IMR-90 (cell line): ENCODE results near the gene ELOB. TPM values are rescaled to one million over a fixed set of nuclear protein-coding genes. Genes with fewer than 3 reads are reported as not detected.

ENCODE experiments used
- ATAC-seq: fragments of 200-7000 bp; cut with Tn5 transposase; 2 replicates; pipeline ENCODE4 v1.9.1; 2020; ENCODE audit warnings: low read depth, mild to moderate bottlenecking, moderate library complexity
- BruUV-seq: library from RNA; stranded (reverse); fragments of 400-500 nt; replicated peaks from 2 replicates; lab custom pipeline; 2021; lab: Mats Ljungman, UMichigan
- CTCF ChIA-PET: fragments of 300-600 bp; formaldehyde crosslinking; extraction: SDS; loops from one replicate; lab custom pipeline; 2021; ENCODE audit warnings: antibody characterized with exemption; lab: Yijun Ruan, JAX
- POLR2A ChIA-PET: fragments of 300-600 bp; sonication (Branson Sonifier 250); formaldehyde crosslinking; loops from one replicate; lab custom pipeline; 2022; ENCODE audit warnings: antibody characterized with exemption; ENCODE audit not compliant: unreplicated experiment; lab: Charles Lee
- DNase-seq: peaks from one replicate; pipeline ENCODE4 v3.0.0; 2013
- H2AFZ ChIP-seq: replicated peaks from 2 replicates; pipeline ENCODE3; 2013; ENCODE audit warnings: low read length, mild to moderate bottlenecking; ENCODE audit not compliant: poor library complexity
- H2AK5ac ChIP-seq: 2 replicates; pipeline ENCODE4 v1.6.1; 2013; ENCODE audit warnings: low read depth, low read length, inconsistent platforms
- H2AK9ac ChIP-seq: replicated peaks from 2 replicates; pipeline ENCODE3; 2013; ENCODE audit warnings: mild to moderate bottlenecking, low read depth, low read length, moderate library complexity; ENCODE audit not compliant: poor library complexity
- H2BK120ac ChIP-seq: 2 replicates; pipeline ENCODE4 v1.6.1; 2013; ENCODE audit warnings: low read depth, low read length, inconsistent platforms
- H2BK15ac ChIP-seq: 3 replicates; pipeline ENCODE4 v1.6.1; 2013; ENCODE audit warnings: low read depth, low read length, inconsistent platforms
- H2BK20ac ChIP-seq: 2 replicates; pipeline ENCODE4 v1.6.1; 2013; ENCODE audit warnings: low read depth, mild to moderate bottlenecking, inconsistent platforms, low read length, moderate library complexity
- H2BK5ac ChIP-seq: 2 replicates; pipeline ENCODE4 v1.6.1; 2013; ENCODE audit warnings: mild to moderate bottlenecking, low read depth, low read length, inconsistent platforms; ENCODE audit not compliant: poor library complexity, severe bottlenecking
- H3K14ac ChIP-seq: replicated peaks from 2 replicates; pipeline ENCODE4 v1.6.1; 2013; ENCODE audit warnings: low read depth, low read length, inconsistent platforms
- H3K18ac ChIP-seq: 2 replicates; pipeline ENCODE4 v1.6.1; 2013; ENCODE audit warnings: low read depth, low read length, control low read depth
- H3K23ac ChIP-seq: 2 replicates; pipeline ENCODE4 v1.6.1; 2013; ENCODE audit warnings: low read depth, low read length, inconsistent platforms
- H3K27ac ChIP-seq: 2 replicates; pipeline ENCODE4 v1.5.1; 2013; ENCODE audit warnings: mild to moderate bottlenecking, control low read depth, low read length; ENCODE audit not compliant: insufficient read depth
- H3K27me3 ChIP-seq: 2 replicates; pipeline ENCODE4 v1.6.1; 2013; ENCODE audit warnings: low read length; ENCODE audit not compliant: control insufficient read depth, insufficient read depth
- H3K36me3 ChIP-seq: 2 replicates; pipeline ENCODE4 v1.6.1; 2013; ENCODE audit warnings: low read length, mixed read lengths; ENCODE audit not compliant: control insufficient read depth, insufficient read depth
- H3K4ac ChIP-seq: 2 replicates; pipeline ENCODE4 v1.6.1; 2013; ENCODE audit warnings: low read depth, low read length, inconsistent platforms
- H3K4me1 ChIP-seq: 2 replicates; pipeline ENCODE4 v1.6.1; 2013; ENCODE audit warnings: low read length, mixed read lengths; ENCODE audit not compliant: control insufficient read depth, insufficient read depth
- H3K4me2 ChIP-seq: 2 replicates; pipeline ENCODE4 v1.6.1; 2013; ENCODE audit warnings: low read depth, mild to moderate bottlenecking, control low read depth, low read length, moderate library complexity
- H3K4me3 ChIP-seq: 2 replicates; pipeline ENCODE4 v1.5.1; 2013; ENCODE audit warnings: low read depth, mild to moderate bottlenecking, control low read depth, low read length, moderate library complexity; ENCODE audit not compliant: insufficient read depth
- H3K56ac ChIP-seq: 2 replicates; pipeline ENCODE4 v1.6.1; 2013; ENCODE audit warnings: low read length, inconsistent platforms; ENCODE audit not compliant: insufficient read depth; ENCODE audit errors: extremely low read depth
- H3K79me1 ChIP-seq, 2 experiments: 2 replicates each; pipeline ENCODE4 v1.6.1; 2013; ENCODE audit warnings: low read length in 2 of 2, inconsistent platforms in 1 of 2, low read depth in 1 of 2
- H3K9ac ChIP-seq: 2 replicates; pipeline ENCODE4 v1.6.1; 2013; ENCODE audit warnings: low read depth, low read length, control low read depth
- H3K9me1 ChIP-seq: 2 replicates; pipeline ENCODE4 v1.6.1; 2013; ENCODE audit warnings: low read length, inconsistent platforms; ENCODE audit not compliant: insufficient read depth
- H3K9me3 ChIP-seq: 2 replicates; pipeline ENCODE4 v1.6.1; 2013; ENCODE audit warnings: low read length; ENCODE audit not compliant: control insufficient read depth, insufficient read depth
- H4K20me1 ChIP-seq: 2 replicates; pipeline ENCODE4 v1.6.1; 2013; ENCODE audit warnings: low read length, inconsistent platforms; ENCODE audit not compliant: insufficient read depth
- H4K5ac ChIP-seq: 2 replicates; pipeline ENCODE4 v1.6.1; 2013; ENCODE audit warnings: mild to moderate bottlenecking, low read depth, low read length, control low read depth
- H4K8ac ChIP-seq, 2 experiments: 2 replicates each; pipeline ENCODE4 v1.6.1; 2013; ENCODE audit warnings: low read depth in 2 of 2, low read length in 2 of 2, control low read depth in 1 of 2, inconsistent platforms in 1 of 2
- H4K91ac ChIP-seq: 2 replicates; pipeline ENCODE4 v1.6.1; 2013; ENCODE audit warnings: low read depth, low read length, inconsistent platforms; ENCODE audit not compliant: insufficient read depth
- BHLHE40 ChIP-seq: fragments of 150-350 bp; IDR thresholded peaks from 2 replicates; pipeline ENCODE4 v1.6.1; 2016; ENCODE audit warnings: mild to moderate bottlenecking, low read depth, low read length
- CEBPB ChIP-seq: IDR thresholded peaks from 2 replicates; pipeline ENCODE4 v1.6.1; 2012; ENCODE audit warnings: low read depth, low read length, improper control_type of control experiment
- CHD1 ChIP-seq: IDR thresholded peaks from 2 replicates; pipeline ENCODE4 v1.6.1; 2012; ENCODE audit warnings: low read depth, low read length, improper control_type of control experiment
- FOS ChIP-seq: fragments of 150-350 bp; IDR thresholded peaks from 2 replicates; pipeline ENCODE4 v1.6.1; 2016; ENCODE audit warnings: low read depth, low read length
- MAFK ChIP-seq: IDR thresholded peaks from 2 replicates; pipeline ENCODE4 v1.6.1; 2012; ENCODE audit warnings: low read depth, low read length, improper control_type of control experiment
- MAZ ChIP-seq: IDR thresholded peaks from 2 replicates; pipeline ENCODE4 v1.6.1; 2012; ENCODE audit warnings: low read depth, mild to moderate bottlenecking, low read length, improper control_type of control experiment, moderate library complexity, borderline replicate concordance
- MXI1 ChIP-seq: IDR thresholded peaks from 2 replicates; pipeline ENCODE4 v1.6.1; 2012; ENCODE audit warnings: low read depth, mild to moderate bottlenecking, low read length, moderate library complexity, borderline replicate concordance
- NFE2L2 ChIP-seq: fragments of 150-350 bp; IDR thresholded peaks from 2 replicates; pipeline ENCODE4 v1.6.1; 2016; ENCODE audit warnings: low read depth, mild to moderate bottlenecking, low read length
- POLR2A ChIP-seq: IDR thresholded peaks from 2 replicates; pipeline ENCODE4 v1.6.1; 2012; ENCODE audit warnings: mild to moderate bottlenecking, low read depth, low read length
- RAD21 ChIP-seq: IDR thresholded peaks from 2 replicates; pipeline ENCODE4 v1.6.1; 2012; ENCODE audit warnings: low read length, improper control_type of control experiment
- RCOR1 ChIP-seq: IDR thresholded peaks from 2 replicates; pipeline ENCODE4 v1.6.1; 2012; ENCODE audit warnings: mild to moderate bottlenecking, low read length, improper control_type of control experiment; ENCODE audit not compliant: insufficient replicate concordance
- RFX5 ChIP-seq: IDR thresholded peaks from 2 replicates; pipeline ENCODE4 v1.8.0; 2012; ENCODE audit warnings: low read depth, mild to moderate bottlenecking, low read length, moderate library complexity
- SMC3 ChIP-seq: fragments of 150-350 bp; IDR thresholded peaks from 2 replicates; pipeline ENCODE4 v1.6.1; 2016; ENCODE audit warnings: low read depth, mild to moderate bottlenecking, antibody characterized with exemption, low read length, moderate library complexity
- WGBS, 2 experiments: methylation state at CpG; one replicate each; pipeline versions ENCODE4 v1.1.5 to v1.1.7; 2013; ENCODE audit warnings: missing lambda C conversion rate in 2 of 2; ENCODE audit not compliant: insufficient read length in 1 of 2; ENCODE audit errors: extremely low coverage in 2 of 2; 5-methylcytosine and 5-hydroxymethylcytosine counted together
- dilution Hi-C: fragments of 300-500 bp; cut with HindIII; formaldehyde crosslinking; loops from one replicate; pipeline ENCODE4 v1.14.3; 2018; ENCODE audit warnings: low sequenced_read_pairs; ENCODE audit not compliant: unreplicated experiment
- in situ Hi-C: fragments of 300-500 bp; cut with MboI; formaldehyde crosslinking; loops from 3 replicates; pipeline ENCODE4 v1.14.3; 2019; ENCODE audit warnings: low sequenced_read_pairs, inconsistent platforms, mixed read lengths
- intact Hi-C: fragments of 100-400 bp; cut with micrococcal nuclease; formaldehyde crosslinking; loops from 2 replicates; pipeline ENCODE4 v1.10.0; 2022
- polyA plus RNA-seq, 3 experiments: library from polyadenylated mRNA; depleted of rRNA; stranded (reverse); fragments of >200 nt; gene quantifications; 2 replicates each; pipeline ENCODE4 v1.2.3, GENCODE V29; 2012; ENCODE audit warnings: low replicate concordance in 1 of 3
- total RNA-seq: library from RNA; depleted of rRNA; stranded (reverse); fragments of >200 nt; gene quantifications from 2 replicates; pipeline ENCODE4 v1.2.3, GENCODE V29; 2012
- TF ChIP-seq, protein P1 (sequence below): fragments of 150-350 bp; IDR thresholded peaks from 2 replicates; pipeline ENCODE4 v1.6.1; 2016; ENCODE audit warnings: low read depth, mild to moderate bottlenecking, low read length, moderate library complexity, borderline replicate concordance
- TF ChIP-seq, protein P2 (sequence below): conservative IDR thresholded peaks from 2 replicates; pipeline ENCODE4 v1.5.1; 2012; ENCODE audit warnings: mild to moderate bottlenecking, low read depth, low read length, improper control_type of control experiment
- TF ChIP-seq, protein P3 (sequence below): fragments of 150-350 bp; IDR thresholded peaks from 2 replicates; pipeline ENCODE4 v1.6.1; 2017; ENCODE audit warnings: mild to moderate bottlenecking, antibody characterized with exemption, low read length, low read depth

Gene ELOB
- total and polyA plus RNA-seq, 2 of the 4 experiments (the other 2 are of a cell fraction), result 442 to 5,859 TPM

DNA sequence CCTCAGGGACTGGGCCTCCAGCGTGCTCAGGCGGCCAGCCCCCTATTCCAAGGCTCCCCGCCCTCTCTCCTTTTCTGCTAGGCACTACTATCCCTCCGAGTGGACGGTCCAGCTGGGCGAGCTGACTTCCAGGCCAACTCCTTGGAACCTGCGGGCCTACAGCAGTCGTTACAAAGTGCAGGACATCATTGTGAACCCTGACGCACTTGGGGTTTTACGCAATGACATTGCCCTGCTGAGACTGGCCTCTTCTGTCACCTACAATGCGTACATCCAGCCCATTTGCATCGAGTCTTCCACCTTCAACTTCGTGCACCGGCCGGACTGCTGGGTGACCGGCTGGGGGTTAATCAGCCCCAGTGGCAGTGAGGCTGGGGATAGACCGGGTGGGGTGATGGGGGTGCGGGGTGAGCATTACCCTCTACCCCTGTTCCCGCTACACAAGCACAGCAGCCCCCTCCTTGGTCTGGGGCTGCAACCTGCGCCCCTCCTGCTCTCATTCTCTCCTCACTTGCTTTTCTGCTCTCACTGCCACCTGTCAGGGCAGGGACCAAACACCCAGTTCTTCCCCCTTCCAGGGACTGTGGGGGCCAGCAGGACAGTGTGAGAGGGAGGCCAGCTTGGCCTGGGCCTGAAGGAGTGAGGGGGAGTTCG is 22.3 kb upstream of the ELOB start:
- H3K36me3 ChIP-seq, result no peaks in the 10 kb centered on the region
- H3K4ac ChIP-seq, result no peak overlapping the region
- no peak overlapping the region for H3K9ac ChIP-seq
- dilution Hi-C loops, result no loop called here
- no peaks in the 10 kb centered on the region for H3K4me1 ChIP-seq
- H3K27me3 ChIP-seq, result peaks cover 13% of the 10 kb centered on the region
- no peak overlapping the region for H2AK5ac ChIP-seq
- H4K8ac ChIP-seq, result no peak overlapping the region
- H3K56ac ChIP-seq, result no peak overlapping the region
- peaks cover 6% of the 10 kb centered on the region for H3K9me3 ChIP-seq
- H3K14ac ChIP-seq, result no peak overlapping the region
- no peaks in the 10 kb centered on the region for H3K79me1 ChIP-seq
- ATAC-seq, result no peak
- ChIA-PET POLR2A (no interaction called here), CTCF (interaction anchor here (0.5 kb wide), 1 partner anchor 232 kb away, joined by 4 read pairs; no protein-coding TSS in a partner anchor)
- H2AFZ ChIP-seq, result no peak overlapping the region
- in situ Hi-C loops, result no loop called here
- H3K9me1 ChIP-seq, result no peaks in the 10 kb centered on the region
- H3K18ac ChIP-seq, result no peak overlapping the region
- no peak overlapping the region for H4K91ac ChIP-seq
- WGBS, 2 experiments, result 81% methylated on average over 10 of the region's 21 CpGs; no CpG with 5 or more reads in 1 of the 2 experiments
- H3K4me3 ChIP-seq, result no peak overlapping the region
- H2BK20ac ChIP-seq, result no peak overlapping the region
- H2BK120ac ChIP-seq, result no peak overlapping the region
- intact Hi-C loops, result no loop called here
- no peak overlapping the region for H2BK15ac ChIP-seq
- no peak overlapping the region for H2BK5ac ChIP-seq
- BruUV-seq, result no TSS peak
- no peak overlapping the region for H3K4me2 ChIP-seq
- H4K20me1 ChIP-seq, result no peaks in the 10 kb centered on the region
- H2AK9ac ChIP-seq, result no peak overlapping the region
- no peak for DNase-seq
- H3K27ac ChIP-seq, result no peak overlapping the region
- TF ChIP-seq, protein P1, sequence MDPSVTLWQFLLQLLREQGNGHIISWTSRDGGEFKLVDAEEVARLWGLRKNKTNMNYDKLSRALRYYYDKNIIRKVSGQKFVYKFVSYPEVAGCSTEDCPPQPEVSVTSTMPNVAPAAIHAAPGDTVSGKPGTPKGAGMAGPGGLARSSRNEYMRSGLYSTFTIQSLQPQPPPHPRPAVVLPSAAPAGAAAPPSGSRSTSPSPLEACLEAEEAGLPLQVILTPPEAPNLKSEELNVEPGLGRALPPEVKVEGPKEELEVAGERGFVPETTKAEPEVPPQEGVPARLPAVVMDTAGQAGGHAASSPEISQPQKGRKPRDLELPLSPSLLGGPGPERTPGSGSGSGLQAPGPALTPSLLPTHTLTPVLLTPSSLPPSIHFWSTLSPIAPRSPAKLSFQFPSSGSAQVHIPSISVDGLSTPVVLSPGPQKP, result no peak
- TF ChIP-seq CHD1, result no peak
- no peak for TF ChIP-seq RFX5
- TF ChIP-seq MXI1, result no peak
- TF ChIP-seq, protein P2, sequence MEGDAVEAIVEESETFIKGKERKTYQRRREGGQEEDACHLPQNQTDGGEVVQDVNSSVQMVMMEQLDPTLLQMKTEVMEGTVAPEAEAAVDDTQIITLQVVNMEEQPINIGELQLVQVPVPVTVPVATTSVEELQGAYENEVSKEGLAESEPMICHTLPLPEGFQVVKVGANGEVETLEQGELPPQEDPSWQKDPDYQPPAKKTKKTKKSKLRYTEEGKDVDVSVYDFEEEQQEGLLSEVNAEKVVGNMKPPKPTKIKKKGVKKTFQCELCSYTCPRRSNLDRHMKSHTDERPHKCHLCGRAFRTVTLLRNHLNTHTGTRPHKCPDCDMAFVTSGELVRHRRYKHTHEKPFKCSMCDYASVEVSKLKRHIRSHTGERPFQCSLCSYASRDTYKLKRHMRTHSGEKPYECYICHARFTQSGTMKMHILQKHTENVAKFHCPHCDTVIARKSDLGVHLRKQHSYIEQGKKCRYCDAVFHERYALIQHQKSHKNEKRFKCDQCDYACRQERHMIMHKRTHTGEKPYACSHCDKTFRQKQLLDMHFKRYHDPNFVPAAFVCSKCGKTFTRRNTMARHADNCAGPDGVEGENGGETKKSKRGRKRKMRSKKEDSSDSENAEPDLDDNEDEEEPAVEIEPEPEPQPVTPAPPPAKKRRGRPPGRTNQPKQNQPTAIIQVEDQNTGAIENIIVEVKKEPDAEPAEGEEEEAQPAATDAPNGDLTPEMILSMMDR, result no peak
- TF ChIP-seq FOS, result no peak
- no peak for TF ChIP-seq POLR2A
- no peak for TF ChIP-seq SMC3
- TF ChIP-seq, protein P3, sequence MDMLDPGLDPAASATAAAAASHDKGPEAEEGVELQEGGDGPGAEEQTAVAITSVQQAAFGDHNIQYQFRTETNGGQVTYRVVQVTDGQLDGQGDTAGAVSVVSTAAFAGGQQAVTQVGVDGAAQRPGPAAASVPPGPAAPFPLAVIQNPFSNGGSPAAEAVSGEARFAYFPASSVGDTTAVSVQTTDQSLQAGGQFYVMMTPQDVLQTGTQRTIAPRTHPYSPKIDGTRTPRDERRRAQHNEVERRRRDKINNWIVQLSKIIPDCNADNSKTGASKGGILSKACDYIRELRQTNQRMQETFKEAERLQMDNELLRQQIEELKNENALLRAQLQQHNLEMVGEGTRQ, result no peak
- no peak for TF ChIP-seq NFE2L2
- no peak for TF ChIP-seq MAZ
- no peak for TF ChIP-seq MAFK
- no peak for TF ChIP-seq CEBPB
- no peak for TF ChIP-seq RAD21
- TF ChIP-seq RCOR1, result no peak
- TF ChIP-seq BHLHE40, result no peak
- no peak overlapping the region for H4K5ac ChIP-seq
- H3K23ac ChIP-seq, result no peak overlapping the region
